A549 (cell line): ENCODE measurements around the gene CLDN25. TPM values are rescaled to one million over a fixed set of nuclear protein-coding genes. Genes with fewer than 3 reads are reported as not detected.

ENCODE experiments used
- ATAC-seq, 2 experiments: fragments of 200-7000 bp in 1 of 2; fragments of >200 bp in 1 of 2; cut with Nextera tagmentation in 1 of 2; cut with Tn5 transposase in 1 of 2; 3 replicates each; pipeline versions ENCODE4 v1.8.0 to v1.9.1; 2018 to 2020; ENCODE audit warnings: mild to moderate bottlenecking in 1 of 2, moderate library complexity in 1 of 2
- CTCF ChIA-PET: fragments of 300-600 bp; sonication (Branson Sonifier 250); formaldehyde crosslinking; extraction: SDS; loops from one replicate; lab custom pipeline; 2021; ENCODE audit warnings: antibody characterized with exemption, inconsistent platforms; lab: Yijun Ruan, JAX
- POLR2A ChIA-PET: fragments of 350-600 bp; formaldehyde crosslinking; extraction: SDS; loops from one replicate; lab custom pipeline; 2021; ENCODE audit warnings: antibody characterized with exemption, inconsistent platforms; lab: Yijun Ruan, JAX
- DNase-seq, 2 experiments: peaks; one replicate each; pipeline versions ENCODE4 v3.0.0 to v3.0.0-alpha.2; 2011 to 2016; ENCODE audit warnings: low read depth in 1 of 2, low spot score in 1 of 2
- FAIRE-seq: peaks from 2 replicates; lab custom pipeline; 2011; peaks lifted over from hg19 to GRCh38; lab: Jason Lieb, UNC
- H3K27ac ChIP-seq, 2 experiments: fragments of >200 bp; sonication (Bioruptor Twin); formaldehyde crosslinking; 3 replicates each; pipeline ENCODE4 v1.5.1; 2016 to 2017
- H3K4me1 ChIP-seq: fragments of >200 bp; sonication (Bioruptor Twin); formaldehyde crosslinking; 3 replicates; pipeline ENCODE4 v1.6.1; 2016
- H3K4me2 ChIP-seq: fragments of >200 bp; sonication (Bioruptor Twin); formaldehyde crosslinking; 3 replicates; pipeline ENCODE4 v1.6.1; 2016
- H3K4me3 ChIP-seq: fragments of >200 bp; sonication (Bioruptor Twin); formaldehyde crosslinking; 3 replicates; pipeline ENCODE4 v1.5.1; 2016
- H3K9me3 ChIP-seq: fragments of >200 bp; sonication (Bioruptor Twin); formaldehyde crosslinking; 3 replicates; pipeline ENCODE4 v1.6.1; 2016
- BCL3 ChIP-seq: fragments of >200 bp; sonication (Bioruptor Twin); formaldehyde crosslinking; IDR thresholded peaks from 3 replicates; pipeline ENCODE4 v1.6.1; 2016
- CBX2 ChIP-seq: fragments of 200-600 bp; sonication (generic); IDR thresholded peaks from 2 replicates; pipeline ENCODE4 v1.6.1; 2016; ENCODE audit warnings: low read depth, mild to moderate bottlenecking, borderline replicate concordance
- CBX8 ChIP-seq: fragments of 200-600 bp; sonication (generic); IDR thresholded peaks from 2 replicates; pipeline ENCODE4 v1.6.1; 2016
- CTCF ChIP-seq: fragments of >200 bp; sonication (Bioruptor Twin); formaldehyde crosslinking; IDR thresholded peaks from 3 replicates; pipeline ENCODE4 v1.5.1; 2016
- EHF ChIP-seq: fragments of 250-450 bp; sonication (Bioruptor Pico); IDR thresholded peaks from 2 replicates; pipeline ENCODE4 v1.5.0; 2020; ENCODE audit warnings: mild to moderate bottlenecking
- ELK1 ChIP-seq: fragments of 150-350 bp; IDR thresholded peaks from 2 replicates; pipeline ENCODE4 v1.6.1; 2014; ENCODE audit warnings: low read depth, mild to moderate bottlenecking, low read length
- ESRRA ChIP-seq: fragments of 150-350 bp; IDR thresholded peaks from 2 replicates; pipeline ENCODE4 v1.6.1; 2014; ENCODE audit warnings: mild to moderate bottlenecking, low read length, borderline replicate concordance
- HDAC2 ChIP-seq: fragments of 200-600 bp; sonication (generic); IDR thresholded peaks from 2 replicates; pipeline ENCODE4 v1.6.1; 2016
- HMGXB4 ChIP-seq: fragments of 250-450 bp; sonication (Bioruptor Pico); IDR thresholded peaks from 2 replicates; pipeline ENCODE4 v1.5.0; 2021; ENCODE audit warnings: mild to moderate bottlenecking, moderate library complexity, borderline replicate concordance
- JUN ChIP-seq, 2 experiments: fragments of >200 bp; sonication (Bioruptor Twin); formaldehyde crosslinking; IDR thresholded peaks; 2 replicates in 1 of 2; 3 replicates in 1 of 2; pipeline ENCODE4 v1.6.1; 2016 to 2017
- KDM5A ChIP-seq: fragments of 200-600 bp; sonication (generic); IDR thresholded peaks from 2 replicates; pipeline ENCODE4 v1.6.1; 2016; ENCODE audit warnings: antibody characterized with exemption, mild to moderate bottlenecking
- MAX ChIP-seq: IDR thresholded peaks from 2 replicates; pipeline ENCODE4 v1.6.1; 2012
- MYC ChIP-seq: IDR thresholded peaks from 2 replicates; pipeline ENCODE4 v1.6.1; 2012; ENCODE audit warnings: mild to moderate bottlenecking, inconsistent platforms, low read length, improper control_type of control experiment, borderline replicate concordance
- NFE2L2 ChIP-seq: fragments of 150-350 bp; conservative IDR thresholded peaks from 2 replicates; pipeline ENCODE4 v1.6.1; 2014; ENCODE audit warnings: low read length
- NR3C1 ChIP-seq: fragments of >200 bp; sonication (Bioruptor Twin); formaldehyde crosslinking; IDR thresholded peaks from 3 replicates; pipeline ENCODE4 v1.6.1; 2017
- PBX3 ChIP-seq: IDR thresholded peaks from 2 replicates; pipeline ENCODE4 v1.6.1; 2012
- RAD21 ChIP-seq, 2 experiments: fragments of >200 bp in 1 of 2; sonication (Bioruptor Twin) in 1 of 2; formaldehyde crosslinking in 1 of 2; IDR thresholded peaks in 1 of 2; conservative IDR thresholded peaks in 1 of 2; 2 replicates in 1 of 2; 3 replicates in 1 of 2; pipeline ENCODE4 v1.6.1; 2012 to 2018; ENCODE audit warnings: inconsistent platforms in 1 of 2
- RFX5 ChIP-seq: fragments of 450-650 bp; IDR thresholded peaks from 2 replicates; pipeline ENCODE4 v1.7.1; 2014; ENCODE audit warnings: antibody characterized with exemption, mild to moderate bottlenecking, moderate library complexity
- TP53 ChIP-seq: fragments of 250-450 bp; sonication (Bioruptor Pico); IDR thresholded peaks from 2 replicates; pipeline ENCODE4 v1.5.0; 2021; ENCODE audit warnings: mild to moderate bottlenecking, moderate library complexity
- USF2 ChIP-seq: fragments of 450-650 bp; IDR thresholded peaks from 2 replicates; pipeline ENCODE4 v1.6.1; 2014; ENCODE audit warnings: antibody characterized with exemption
- ZC3H11A ChIP-seq: fragments of 450-650 bp; IDR thresholded peaks from 2 replicates; pipeline ENCODE4 v1.6.1; 2014; ENCODE audit warnings: antibody characterized with exemption, mild to moderate bottlenecking
- ZFP36 ChIP-seq: fragments of 450-650 bp; IDR thresholded peaks from 2 replicates; pipeline ENCODE4 v1.6.1; 2014; ENCODE audit warnings: borderline replicate concordance; ENCODE audit not compliant: partially characterized antibody
- ZSCAN20 ChIP-seq: fragments of 250-450 bp; sonication (Bioruptor Pico); IDR thresholded peaks from 2 replicates; pipeline ENCODE4 v1.8.0; 2022; ENCODE audit warnings: mild to moderate bottlenecking, moderate library complexity
- WGBS: methylation state at CpG from one replicate; pipeline ENCODE4 v1.1.6; 2017; ENCODE audit errors: missing lambda C conversion rate; 5-methylcytosine and 5-hydroxymethylcytosine counted together
- polyA plus RNA-seq, 4 experiments: library from polyadenylated mRNA; depleted of rRNA in 3 of 4; stranded (reverse); fragments of >200 nt; fragmentation: RNase III in 1 of 4; extraction: RNeasy Plus Mini Kit Qiagen cat#74134 plus additional on column Dnase treatment in 1 of 4; gene quantifications; 2 replicates in 3 of 4; 3 replicates in 1 of 4; pipeline ENCODE4 v1.2.3, GENCODE V29; 2011 to 2017

CLDN25 gene
- polyA plus RNA-seq, 2 of the 4 experiments (the other 2 are of a cell fraction), result not detected

- CTCF ChIA-PET, result no interaction called here
- POLR2A ChIA-PET, result no interaction called here
- no peak for FAIRE-seq
- no peak for ATAC-seq
- Histone ChIP-seq H3K27ac (no peak overlapping the region), H3K4me1 (no peaks in the 10 kb centered on the region), H3K4me2 (no peak overlapping the region), H3K4me3 (no peak overlapping the region), H3K9me3 (no peaks in the 10 kb centered on the region)
- WGBS, result 91% methylated on average over 3 of the region's 3 CpGs
- DNase-seq, result no peak
- no peak for TF ChIP-seq HDAC2
- TF ChIP-seq RFX5, result no peak
- TF ChIP-seq NR3C1, result no peak
- TF ChIP-seq TP53 (CRISPR knock-in tag), result no peak
- TF ChIP-seq CTCF, result no peak
- no peak for TF ChIP-seq USF2
- no peak for TF ChIP-seq HMGXB4 (CRISPR knock-in tag)
- TF ChIP-seq EHF (CRISPR knock-in tag), result no peak
These were observed 38.8 kb downstream of the CLDN25 start for GRCh38 chr11:113818426-113818825.

GRCh38 chr11:113827477-113827876, 47.9 kb downstream of the CLDN25 start:
- FAIRE-seq (no peak), ATAC-seq (no peak), DNase-seq (no peak)
- no peak overlapping the region for H3K4me2 ChIP-seq
- 94% methylated on average over 3 of the region's 3 CpGs for WGBS
- H3K9me3 ChIP-seq, result no peaks in the 10 kb centered on the region; the same call in 2 of the 3 replicates
- ChIA-PET CTCF (interaction anchor here (0.6 to 2.3 kb wide), 4 partner anchors 21 to 598 kb away, joined by 3 to 5 read pairs (median 4); partner anchors contain the start of gene ZW10), POLR2A (no interaction called here)
- H3K4me1 ChIP-seq, result no peaks in the 10 kb centered on the region
- TF ChIP-seq ZSCAN20, result no peak
- TF ChIP-seq RAD21 (conservative IDR thresholded peaks at IDR 0.05 in 1 of 2, IDR thresholded peaks at IDR 0.05 in 1 of 2), result no peak
- no peak for TF ChIP-seq CBX8
- no peak for TF ChIP-seq ELK1
- no peak for TF ChIP-seq PBX3
- no peak for TF ChIP-seq CTCF
- TF ChIP-seq ZC3H11A, result no peak
- no peak for TF ChIP-seq ZFP36
- TF ChIP-seq NFE2L2, result no peak
- TF ChIP-seq ESRRA, result no peak
- TF ChIP-seq MYC, result no peak
- no peak for TF ChIP-seq JUN (IDR thresholded peaks at IDR 0.05)
- no peak for TF ChIP-seq KDM5A
- TF ChIP-seq BCL3, result no peak
- no peak for TF ChIP-seq CBX2
- no peak for TF ChIP-seq MAX
- H3K27ac ChIP-seq, result no peak overlapping the region
- H3K4me3 ChIP-seq, result no peak overlapping the region
